HCT116 (cell line): Measurements from ENCODE around the gene CSAD.

Source experiments
- ZFX ChIP-seq: fragments of 450-650 bp; IDR thresholded peaks from 2 replicates; pipeline ENCODE4 v1.6.1; 2017
- TF ChIP-seq, protein P1 (sequence below), 3 experiments: fragments of 200-600 bp in 1 of 3; sonication (generic) in 1 of 3; IDR thresholded peaks in 2 of 3; conservative IDR thresholded peaks in 1 of 3; 2 replicates each; pipeline ENCODE4 v1.5.1; 2012 to 2017; ENCODE audit warnings: low read depth in 2 of 3, low read length in 2 of 3, antibody characterized with exemption in 1 of 3, borderline replicate concordance in 1 of 3, control low read depth in 1 of 3, mild to moderate bottlenecking in 1 of 3, mixed read lengths in 1 of 3, mixed run types in 1 of 3, moderate library complexity in 1 of 3; ENCODE audit not compliant: insufficient read depth in 1 of 3

DNA sequence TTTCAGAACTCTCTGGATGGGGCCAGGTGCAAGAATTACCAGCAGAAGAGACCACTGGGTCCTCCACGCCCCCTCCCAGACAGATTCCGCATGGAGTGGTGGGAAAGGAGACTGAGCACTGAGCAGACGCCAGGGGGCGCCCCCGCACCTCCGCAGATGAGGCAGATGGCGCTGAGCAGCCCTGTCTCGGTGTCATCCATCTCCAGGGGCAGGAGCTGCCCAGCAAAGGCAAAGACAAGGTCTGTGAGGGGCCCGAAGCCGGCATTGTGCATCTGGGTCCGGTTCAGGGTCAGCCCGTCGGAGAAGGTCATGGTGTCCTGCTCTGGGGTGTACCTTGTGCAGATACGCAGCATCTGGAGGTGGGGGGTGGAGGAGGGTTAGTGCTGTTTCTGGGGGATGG, 32.6 kb upstream of the CSAD start:
- no peak for TF ChIP-seq ZFX
- TF ChIP-seq, protein P1, sequence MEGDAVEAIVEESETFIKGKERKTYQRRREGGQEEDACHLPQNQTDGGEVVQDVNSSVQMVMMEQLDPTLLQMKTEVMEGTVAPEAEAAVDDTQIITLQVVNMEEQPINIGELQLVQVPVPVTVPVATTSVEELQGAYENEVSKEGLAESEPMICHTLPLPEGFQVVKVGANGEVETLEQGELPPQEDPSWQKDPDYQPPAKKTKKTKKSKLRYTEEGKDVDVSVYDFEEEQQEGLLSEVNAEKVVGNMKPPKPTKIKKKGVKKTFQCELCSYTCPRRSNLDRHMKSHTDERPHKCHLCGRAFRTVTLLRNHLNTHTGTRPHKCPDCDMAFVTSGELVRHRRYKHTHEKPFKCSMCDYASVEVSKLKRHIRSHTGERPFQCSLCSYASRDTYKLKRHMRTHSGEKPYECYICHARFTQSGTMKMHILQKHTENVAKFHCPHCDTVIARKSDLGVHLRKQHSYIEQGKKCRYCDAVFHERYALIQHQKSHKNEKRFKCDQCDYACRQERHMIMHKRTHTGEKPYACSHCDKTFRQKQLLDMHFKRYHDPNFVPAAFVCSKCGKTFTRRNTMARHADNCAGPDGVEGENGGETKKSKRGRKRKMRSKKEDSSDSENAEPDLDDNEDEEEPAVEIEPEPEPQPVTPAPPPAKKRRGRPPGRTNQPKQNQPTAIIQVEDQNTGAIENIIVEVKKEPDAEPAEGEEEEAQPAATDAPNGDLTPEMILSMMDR (IDR thresholded peaks at IDR 0.05 in 2 of 3, conservative IDR thresholded peaks at IDR 0.05 in 1 of 3; ENCODE audit: borderline replicate concordance in 1 of 3, insufficient read depth in 1 of 3, low read depth in 2 of 3, low read length in 2 of 3): peak in 2 of 3 experiments; percentile 89 to 97; a peak in 4 of 6 replicates
